ENCODE measurements around the gene SYT1.

SYT1 gene

DNA sequence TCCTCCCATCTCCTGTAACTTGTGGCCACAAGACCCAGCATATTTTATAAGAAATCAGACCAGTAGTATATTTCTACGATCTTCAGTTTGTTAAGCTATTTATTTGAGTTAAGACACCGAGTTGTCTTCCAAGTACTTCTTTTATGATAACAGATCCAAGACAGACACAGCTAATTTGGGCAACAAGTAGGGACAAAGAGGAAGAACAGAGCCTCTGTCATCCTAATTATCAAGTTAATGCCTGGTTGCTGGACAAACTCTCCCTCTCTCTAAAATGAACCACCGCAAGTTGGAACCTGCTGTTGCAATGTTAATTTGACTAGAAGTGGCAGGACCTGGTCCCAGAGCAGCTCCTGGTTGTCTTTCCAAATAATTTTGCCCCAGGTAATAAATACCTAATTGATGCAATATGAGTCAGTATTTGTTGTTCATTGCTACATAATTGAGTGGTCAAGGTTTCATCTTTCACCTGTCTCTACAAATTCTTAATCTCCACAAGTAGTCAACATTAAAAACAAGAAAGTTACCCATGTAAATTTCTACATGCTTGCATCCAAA lies 502.5 kb downstream of the SYT1 start:
- Mint-ChIP-seq H3K9me3 (no peaks in the 10 kb centered on the region), H3K27ac (no peak overlapping the region)

DNA sequence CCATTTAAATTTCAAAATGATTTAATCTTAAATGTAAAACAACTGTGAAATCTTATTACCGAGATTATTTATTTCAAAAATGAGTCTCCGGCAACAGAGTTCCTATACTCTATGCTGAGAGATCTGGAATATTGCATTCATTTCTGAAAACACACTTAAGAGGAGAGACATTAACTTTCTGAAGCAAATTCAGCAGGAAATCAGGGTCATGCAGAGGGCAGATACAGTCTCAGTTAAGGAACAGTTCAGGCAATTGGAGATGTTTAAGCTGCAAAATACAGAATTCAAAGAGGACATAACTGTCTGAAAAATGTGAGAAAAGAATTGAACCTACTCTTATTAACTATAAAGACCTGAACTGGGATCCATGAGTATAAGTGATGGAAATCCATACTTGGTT lies 505.4 kb downstream of the SYT1 start:
- Mint-ChIP-seq H3K27ac (no peak overlapping the region), H3K36me3 (ENCODE audit: low read depth) (no peaks in the 10 kb centered on the region), H3K27me3 (ENCODE audit: low read depth) (no peaks in the 10 kb centered on the region), H3K9me3 (no peaks in the 10 kb centered on the region), H3K4me1 (ENCODE audit: low read depth) (no peaks in the 10 kb centered on the region), H3K4me3 (no peak overlapping the region)

More for the DNA sequence above, 502.5 kb downstream of the SYT1 start:
- no peaks in the 10 kb centered on the region for H3K36me3 Mint-ChIP-seq (ENCODE audit: low read depth)
- no peaks in the 10 kb centered on the region for H3K4me1 Mint-ChIP-seq (ENCODE audit: low read depth)
- H3K27me3 Mint-ChIP-seq (ENCODE audit: low read depth) = no peaks in the 10 kb centered on the region
- H3K4me3 Mint-ChIP-seq = no peak overlapping the region

DNA sequence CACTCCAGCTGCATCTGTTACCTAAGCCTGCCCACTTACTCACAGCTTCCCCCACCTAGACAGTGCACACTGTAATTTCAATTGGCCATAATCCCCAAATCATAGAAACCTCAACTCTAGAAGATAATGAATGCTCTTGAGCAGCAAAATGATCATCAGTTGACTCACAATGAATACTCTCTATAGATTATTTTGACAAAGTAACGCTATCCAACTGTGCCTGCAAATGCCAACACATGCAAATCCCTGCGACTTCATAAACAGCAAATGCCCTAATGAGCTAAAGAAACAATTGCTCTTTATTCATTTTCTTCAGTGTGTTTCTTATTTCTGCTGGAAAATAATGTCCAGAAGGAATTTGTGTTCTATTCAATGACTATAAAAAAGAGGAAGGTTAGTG lies 506.7 kb downstream of the SYT1 start:
- Mint-ChIP-seq H3K27ac (no peak overlapping the region), H3K36me3 (ENCODE audit: low read depth) (no peaks in the 10 kb centered on the region), H3K9me3 (no peaks in the 10 kb centered on the region), H3K4me1 (ENCODE audit: low read depth) (no peaks in the 10 kb centered on the region), H3K27me3 (ENCODE audit: low read depth) (no peaks in the 10 kb centered on the region), H3K4me3 (no peak overlapping the region)

DNA sequence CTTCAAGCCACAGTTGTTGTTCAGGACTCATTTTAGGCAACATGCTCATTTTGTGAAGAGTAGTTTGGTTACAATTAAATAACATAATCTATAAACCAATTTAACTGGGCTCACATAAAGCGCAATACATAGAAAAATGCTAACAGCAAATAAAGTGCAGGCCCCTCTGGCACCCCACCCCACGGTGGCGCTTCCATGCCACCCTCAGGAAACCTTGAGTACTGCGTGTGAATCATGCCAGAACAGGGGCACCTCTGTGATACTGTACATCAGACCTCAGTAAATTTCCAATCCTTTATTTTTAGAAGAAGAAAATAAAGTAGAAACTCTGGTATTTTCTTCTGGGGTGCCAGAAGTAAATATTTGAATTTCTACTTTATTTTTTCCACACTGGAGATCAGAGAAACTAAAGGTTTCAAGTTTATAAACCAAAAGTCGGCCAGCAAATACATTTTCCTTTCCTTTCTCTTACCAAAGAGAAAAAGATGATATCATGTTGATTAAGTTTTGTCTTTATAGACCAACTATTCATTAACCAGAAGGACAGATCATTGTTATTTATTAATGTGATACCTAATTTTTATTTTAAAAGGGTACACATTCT lies 509.4 kb downstream of the SYT1 start:
- Mint-ChIP-seq H3K27me3 (ENCODE audit: low read depth) (no peaks in the 10 kb centered on the region), H3K4me3 (no peak overlapping the region), H3K36me3 (ENCODE audit: low read depth) (no peaks in the 10 kb centered on the region), H3K4me1 (ENCODE audit: low read depth) (no peaks in the 10 kb centered on the region), H3K9me3 (no peaks in the 10 kb centered on the region), H3K27ac (no peak overlapping the region)

DNA sequence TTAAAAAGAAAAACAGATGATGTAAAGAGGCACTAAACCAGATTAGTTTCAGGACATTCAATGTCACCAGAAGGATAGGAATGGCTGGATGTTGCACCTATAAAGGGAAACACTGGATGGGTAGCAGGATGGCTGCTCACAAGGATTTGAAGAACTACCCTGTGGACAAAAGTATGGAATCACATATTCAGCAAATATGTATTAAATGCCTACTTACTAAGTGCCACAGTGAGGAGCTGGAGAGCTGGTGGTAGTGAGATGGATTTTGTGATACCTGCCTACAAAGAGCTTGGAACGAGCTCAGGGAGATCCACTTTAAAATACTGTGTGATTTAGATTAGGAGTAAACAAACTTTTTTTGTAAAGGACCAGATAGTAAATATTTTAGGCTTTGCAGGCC lies 510.0 kb downstream of the SYT1 start:
- H3K27ac Mint-ChIP-seq = no peak overlapping the region
- no peak overlapping the region for H3K4me3 Mint-ChIP-seq
- H3K36me3 Mint-ChIP-seq (ENCODE audit: low read depth) = no peaks in the 10 kb centered on the region
- no peaks in the 10 kb centered on the region for H3K27me3 Mint-ChIP-seq (ENCODE audit: low read depth)
- no peaks in the 10 kb centered on the region for H3K9me3 Mint-ChIP-seq
- no peaks in the 10 kb centered on the region for H3K4me1 Mint-ChIP-seq (ENCODE audit: low read depth)

DNA sequence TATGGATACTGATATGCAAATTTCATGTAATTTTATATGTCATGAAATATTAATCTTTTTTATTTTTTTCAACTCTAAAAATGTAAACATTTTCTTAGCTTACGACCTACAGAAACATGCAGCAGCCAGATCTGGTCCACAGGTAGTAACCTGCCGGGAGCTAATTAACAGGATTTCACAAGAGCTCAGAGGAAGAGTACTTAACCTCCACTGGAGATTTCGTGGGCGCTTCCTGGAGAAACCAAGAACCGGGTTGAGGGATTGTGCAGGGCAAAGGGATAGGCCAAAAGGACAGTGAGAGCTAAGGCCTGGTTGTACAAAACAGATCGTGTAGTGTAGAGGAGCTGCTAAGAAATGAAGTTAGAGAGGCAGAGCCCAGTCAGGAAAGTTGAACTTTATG lies 510.5 kb downstream of the SYT1 start:
- Mint-ChIP-seq H3K9me3 (no peaks in the 10 kb centered on the region), H3K27me3 (ENCODE audit: low read depth) (no peaks in the 10 kb centered on the region), H3K4me3 (no peak overlapping the region), H3K36me3 (ENCODE audit: low read depth) (no peaks in the 10 kb centered on the region), H3K27ac (no peak overlapping the region), H3K4me1 (ENCODE audit: low read depth) (no peaks in the 10 kb centered on the region)

DNA sequence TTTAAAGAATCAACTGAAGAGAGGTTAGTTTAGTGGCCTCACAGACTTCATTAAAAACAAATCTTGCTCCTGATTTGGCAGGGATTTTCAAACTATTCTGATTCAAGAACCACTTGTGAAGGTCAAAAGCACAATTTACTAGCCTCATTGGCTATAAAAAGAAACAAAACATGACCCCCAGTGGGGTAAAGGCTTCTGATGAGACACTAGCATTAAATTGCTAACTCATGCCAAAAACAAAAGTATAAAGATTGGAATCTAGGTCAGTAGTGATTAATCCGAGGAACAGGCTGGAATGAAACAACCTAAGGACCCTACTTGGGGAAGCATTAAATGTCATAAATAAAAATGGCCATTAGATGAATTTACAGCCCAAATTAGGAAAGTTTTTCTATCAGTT lies 513.9 kb downstream of the SYT1 start:
- no peaks in the 10 kb centered on the region for H3K36me3 Mint-ChIP-seq (ENCODE audit: low read depth)
- no peaks in the 10 kb centered on the region for H3K27me3 Mint-ChIP-seq (ENCODE audit: low read depth)
- no peaks in the 10 kb centered on the region for H3K4me1 Mint-ChIP-seq (ENCODE audit: low read depth)
- no peaks in the 10 kb centered on the region for H3K9me3 Mint-ChIP-seq
- H3K27ac Mint-ChIP-seq = no peak overlapping the region
- no peak overlapping the region for H3K4me3 Mint-ChIP-seq

DNA sequence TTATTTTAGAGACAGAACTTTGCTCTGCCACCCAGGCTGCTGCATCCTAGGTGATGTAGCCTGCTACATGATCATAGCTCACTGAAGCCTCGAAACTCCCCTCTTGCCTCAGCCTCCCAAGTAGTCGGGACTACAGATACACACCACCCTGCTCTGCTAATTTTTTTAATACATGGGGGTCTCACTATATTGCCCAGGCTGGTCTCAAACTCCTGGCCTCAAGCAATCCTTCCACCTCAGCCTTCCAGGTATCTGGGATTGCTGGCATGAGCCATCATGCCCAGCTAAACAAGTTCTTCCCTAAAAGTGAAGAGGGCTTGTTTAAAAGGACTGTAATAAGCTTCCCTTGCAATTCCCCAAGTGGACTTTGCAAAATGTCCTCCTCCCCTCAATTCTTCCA lies 515.8 kb downstream of the SYT1 start:
- Mint-ChIP-seq H3K4me1 (ENCODE audit: low read depth) (no peaks in the 10 kb centered on the region), H3K9me3 (no peaks in the 10 kb centered on the region), H3K36me3 (ENCODE audit: low read depth) (no peaks in the 10 kb centered on the region), H3K27ac (no peak overlapping the region), H3K4me3 (no peak overlapping the region), H3K27me3 (ENCODE audit: low read depth) (no peaks in the 10 kb centered on the region)

DNA sequence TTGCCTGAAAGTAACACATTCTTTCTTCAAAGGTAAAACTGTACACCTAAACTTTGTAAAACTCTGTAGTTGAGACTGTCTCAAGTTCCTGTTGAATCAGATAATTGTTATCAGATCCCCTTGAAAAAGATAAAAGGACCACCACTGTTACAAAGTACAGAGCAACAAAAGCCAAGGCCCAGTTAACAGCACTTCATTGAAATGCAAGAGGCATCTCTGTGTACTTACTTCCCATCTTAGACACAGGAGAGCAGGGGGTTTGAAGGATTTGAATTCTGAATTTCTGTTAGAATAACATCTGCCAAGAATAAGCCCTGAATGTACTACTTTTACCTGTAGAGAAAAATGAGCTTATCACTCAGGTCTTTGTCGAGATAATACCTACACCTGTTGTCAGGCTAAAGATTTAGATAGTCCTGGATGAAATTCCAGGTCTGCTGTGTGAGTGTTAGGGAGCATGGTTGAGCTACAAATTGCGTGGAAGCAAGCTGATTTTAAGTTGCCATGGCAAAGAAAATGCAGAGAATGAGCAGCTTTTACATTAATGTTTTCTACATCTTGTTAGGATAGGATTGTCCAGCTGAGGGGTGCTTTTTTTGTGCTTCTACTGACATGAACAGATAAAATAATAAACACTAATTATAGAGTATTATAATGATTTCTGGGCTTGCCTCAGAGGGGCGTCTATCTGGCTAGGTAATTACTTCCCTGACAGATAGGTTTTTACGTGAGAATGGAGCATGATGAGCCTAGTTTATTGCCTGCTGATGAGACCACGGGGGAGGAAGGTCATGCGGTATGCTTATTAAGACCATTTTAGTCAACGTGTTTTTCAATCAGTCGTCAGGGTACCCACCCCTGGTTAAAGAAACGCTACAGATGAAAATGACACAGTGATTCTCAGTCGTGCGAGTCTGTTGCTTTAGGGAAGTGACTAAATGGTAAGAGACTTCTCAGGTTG lies 517.0 kb downstream of the SYT1 start:
- H3K9me3 Mint-ChIP-seq = no peaks in the 10 kb centered on the region
- H3K4me1 Mint-ChIP-seq (ENCODE audit: low read depth) = no peaks in the 10 kb centered on the region
- H3K4me3 Mint-ChIP-seq = no peak overlapping the region
- H3K27me3 Mint-ChIP-seq (ENCODE audit: low read depth) = no peaks in the 10 kb centered on the region
- no peak overlapping the region for H3K27ac Mint-ChIP-seq
- no peaks in the 10 kb centered on the region for H3K36me3 Mint-ChIP-seq (ENCODE audit: low read depth)

DNA sequence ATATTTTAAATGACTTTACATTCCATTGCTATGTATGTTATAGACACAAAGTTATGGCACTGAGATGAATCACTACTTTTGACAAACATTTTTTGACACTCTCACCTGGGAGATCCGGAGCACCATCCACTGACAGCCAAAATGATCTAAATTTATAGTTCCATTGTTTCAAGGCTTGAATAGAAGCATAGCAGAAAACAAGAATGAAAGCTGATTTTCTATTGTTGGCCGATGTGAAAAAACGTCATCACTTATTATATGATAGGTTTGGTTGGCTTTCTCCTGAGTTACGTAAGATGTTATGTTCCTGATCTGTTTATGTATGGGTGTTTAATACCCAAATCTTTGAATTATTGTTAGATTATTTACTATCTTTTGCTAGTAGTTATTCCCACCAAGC lies 520.0 kb downstream of the SYT1 start:
- H3K4me3 Mint-ChIP-seq = no peak overlapping the region
- H3K9me3 Mint-ChIP-seq = no peaks in the 10 kb centered on the region
- H3K4me1 Mint-ChIP-seq (ENCODE audit: low read depth) = no peaks in the 10 kb centered on the region
- no peaks in the 10 kb centered on the region for H3K27me3 Mint-ChIP-seq (ENCODE audit: low read depth)
- H3K36me3 Mint-ChIP-seq (ENCODE audit: low read depth) = no peaks in the 10 kb centered on the region
- no peak overlapping the region for H3K27ac Mint-ChIP-seq

DNA sequence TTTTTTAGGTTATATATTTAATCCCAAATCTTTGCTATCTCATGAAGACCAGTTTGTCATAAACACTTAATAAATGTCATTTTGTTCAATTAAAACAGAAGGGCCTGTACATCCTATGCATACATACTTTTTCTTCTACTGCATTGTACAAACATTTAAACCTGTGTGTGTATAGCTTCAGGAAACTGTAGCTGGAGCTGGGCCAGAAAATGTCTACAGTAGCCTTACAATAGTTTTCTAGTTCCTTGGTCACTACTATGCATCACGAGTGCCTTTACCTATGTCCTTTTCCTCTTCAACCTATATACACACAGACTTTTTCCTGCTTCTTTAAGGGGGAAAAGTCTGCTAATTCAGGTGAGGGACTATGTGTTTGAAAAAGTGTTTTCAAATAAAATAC lies 523.4 kb downstream of the SYT1 start:
- Mint-ChIP-seq H3K9me3 (no peaks in the 10 kb centered on the region), H3K4me3 (no peak overlapping the region), H3K27ac (no peak overlapping the region), H3K4me1 (ENCODE audit: low read depth) (no peaks in the 10 kb centered on the region), H3K36me3 (ENCODE audit: low read depth) (no peaks in the 10 kb centered on the region), H3K27me3 (ENCODE audit: low read depth) (no peaks in the 10 kb centered on the region)

DNA sequence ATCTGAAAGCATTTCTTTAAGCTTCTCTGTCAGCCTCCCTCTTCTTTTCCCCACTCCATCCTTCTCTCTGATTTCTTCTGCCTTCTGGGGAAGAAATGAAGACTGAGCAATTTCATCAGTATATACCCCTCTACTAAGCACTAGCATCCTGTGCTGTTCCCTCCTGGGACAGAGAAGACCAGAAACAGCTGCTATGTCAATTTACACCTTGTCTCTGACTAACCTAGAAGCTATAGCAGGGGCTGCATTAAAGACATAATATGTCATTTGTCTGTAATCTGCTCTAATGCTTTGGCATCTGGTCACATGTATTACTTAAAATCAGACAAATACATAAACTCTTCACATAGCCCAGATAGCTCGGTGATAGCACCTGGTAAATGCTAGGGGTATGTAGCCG lies 529.3 kb downstream of the SYT1 start:
- no peak overlapping the region for H3K27ac Mint-ChIP-seq
- no peaks in the 10 kb centered on the region for H3K4me1 Mint-ChIP-seq (ENCODE audit: low read depth)
- no peaks in the 10 kb centered on the region for H3K36me3 Mint-ChIP-seq (ENCODE audit: low read depth)
- no peaks in the 10 kb centered on the region for H3K27me3 Mint-ChIP-seq (ENCODE audit: low read depth)
- H3K9me3 Mint-ChIP-seq = peaks cover 2% of the 10 kb centered on the region
- H3K4me3 Mint-ChIP-seq = no peak overlapping the region

DNA sequence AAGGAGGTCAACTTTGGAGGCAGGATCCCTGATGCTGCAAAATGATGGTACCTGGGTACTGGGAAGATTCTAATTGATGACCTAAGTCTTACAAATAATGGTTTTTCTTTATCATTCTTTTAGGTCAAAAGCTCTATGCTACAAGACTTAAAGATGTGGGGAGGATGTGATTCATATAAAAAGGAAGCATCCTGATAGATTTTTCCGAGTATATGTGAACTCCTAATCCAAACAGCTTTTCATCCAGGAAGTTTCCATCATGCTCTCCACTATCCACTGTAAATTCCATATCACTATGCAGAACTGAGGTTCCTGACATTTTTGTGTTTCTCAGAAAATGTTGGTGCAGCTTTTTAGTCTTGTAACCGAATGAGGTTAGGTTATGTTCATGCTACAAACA lies 533.0 kb downstream of the SYT1 start:
- H3K27ac Mint-ChIP-seq = no peak overlapping the region
- H3K27me3 Mint-ChIP-seq (ENCODE audit: low read depth) = no peaks in the 10 kb centered on the region
- H3K9me3 Mint-ChIP-seq = peaks cover 2% of the 10 kb centered on the region
- no peak overlapping the region for H3K4me3 Mint-ChIP-seq
- no peaks in the 10 kb centered on the region for H3K4me1 Mint-ChIP-seq (ENCODE audit: low read depth)
- no peaks in the 10 kb centered on the region for H3K36me3 Mint-ChIP-seq (ENCODE audit: low read depth)

DNA sequence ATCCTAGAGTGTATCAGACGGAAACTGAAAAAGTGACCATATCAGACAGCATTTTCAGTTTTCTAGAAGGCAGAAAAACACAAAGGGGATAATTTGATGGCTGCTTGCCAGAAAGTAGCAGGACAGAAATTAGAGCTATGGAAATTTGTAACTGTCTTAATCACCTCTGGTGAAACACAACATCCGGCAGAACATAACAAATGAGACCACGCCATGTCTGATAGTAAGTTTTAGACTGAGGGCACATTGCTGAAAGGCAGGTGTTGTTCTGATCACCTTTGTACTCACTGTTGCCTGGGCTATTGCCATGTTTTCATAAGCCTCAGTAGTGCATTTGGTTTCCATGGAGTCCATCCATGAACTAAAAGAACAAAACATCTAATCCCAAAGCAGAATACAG lies 535.9 kb downstream of the SYT1 start:
- H3K4me3 Mint-ChIP-seq = no peak overlapping the region
- no peaks in the 10 kb centered on the region for H3K4me1 Mint-ChIP-seq (ENCODE audit: low read depth)
- H3K27ac Mint-ChIP-seq = no peak overlapping the region
- H3K9me3 Mint-ChIP-seq = no peaks in the 10 kb centered on the region
- no peaks in the 10 kb centered on the region for H3K36me3 Mint-ChIP-seq (ENCODE audit: low read depth)
- H3K27me3 Mint-ChIP-seq (ENCODE audit: low read depth) = no peaks in the 10 kb centered on the region

DNA sequence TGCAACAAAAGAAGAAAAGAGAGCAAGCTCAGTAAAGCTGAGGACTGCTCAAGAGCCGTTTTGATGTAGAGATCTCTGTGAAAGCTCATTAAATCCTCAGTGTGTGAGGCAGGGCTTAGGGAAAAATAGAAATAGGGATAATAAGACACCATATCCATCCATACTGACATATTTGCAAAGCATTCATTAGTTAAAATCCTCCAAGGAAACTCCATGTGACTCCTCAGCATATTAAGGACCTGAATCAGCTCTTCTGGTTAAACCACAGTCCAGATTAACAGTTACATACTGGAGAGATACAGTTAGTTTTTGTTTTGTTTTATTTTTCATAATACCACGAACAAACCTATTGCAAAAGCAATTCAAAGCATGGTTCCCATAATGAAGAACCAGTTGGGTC lies 538.0 kb downstream of the SYT1 start:
- H3K27me3 Mint-ChIP-seq (ENCODE audit: low read depth) = no peaks in the 10 kb centered on the region
- no peak overlapping the region for H3K27ac Mint-ChIP-seq

More for the DNA sequence above, 538.0 kb downstream of the SYT1 start:
- Mint-ChIP-seq H3K4me3 (no peak overlapping the region), H3K36me3 (ENCODE audit: low read depth) (no peaks in the 10 kb centered on the region), H3K4me1 (ENCODE audit: low read depth) (no peaks in the 10 kb centered on the region), H3K9me3 (no peaks in the 10 kb centered on the region)
